LHCN-M2 (cell line): ENCODE results near the gene DAPK3. TPM values are rescaled to one million over a fixed set of nuclear protein-coding genes. Genes with fewer than 3 reads are reported as not detected.
"Not testable (repeated sequence)": the region's sequence is repeated elsewhere in the genome, so short reads cannot be mapped to it uniquely, and the experiment has no call there.

Source experiments
- DNase-seq: peaks from one replicate; pipeline ENCODE4 v3.0.0-alpha.2; 2012; ENCODE audit warnings: low read depth
- total RNA-seq: library from RNA; depleted of rRNA; stranded (reverse); fragments of >200 nt; gene quantifications from 2 replicates; pipeline ENCODE4 v1.2.3, GENCODE V29; 2014

The DAPK3 gene
- total RNA-seq, 1 experiment from 2014 or later, result 150 TPM

DNA sequence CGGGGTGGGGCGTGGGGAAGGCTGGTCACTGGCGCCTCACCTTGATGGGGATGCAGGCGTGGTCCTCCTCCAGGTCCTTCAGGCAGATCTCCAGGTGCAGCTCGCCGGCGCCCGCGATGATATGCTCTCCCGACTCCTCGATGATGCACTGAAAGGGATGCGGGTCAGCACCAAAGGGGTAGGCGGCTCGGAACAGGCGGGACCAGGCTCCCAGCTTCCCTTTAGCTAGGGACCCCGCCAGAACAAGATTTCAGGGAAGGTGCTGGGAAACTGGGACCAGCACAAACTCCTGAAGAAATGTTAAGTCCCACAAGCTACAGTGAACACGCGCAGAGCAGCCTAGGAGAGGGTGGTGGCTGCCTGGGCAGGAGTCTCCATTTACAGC is 8.4 kb upstream of the DAPK3 start:
- DNase-seq, result no peak

DNA sequence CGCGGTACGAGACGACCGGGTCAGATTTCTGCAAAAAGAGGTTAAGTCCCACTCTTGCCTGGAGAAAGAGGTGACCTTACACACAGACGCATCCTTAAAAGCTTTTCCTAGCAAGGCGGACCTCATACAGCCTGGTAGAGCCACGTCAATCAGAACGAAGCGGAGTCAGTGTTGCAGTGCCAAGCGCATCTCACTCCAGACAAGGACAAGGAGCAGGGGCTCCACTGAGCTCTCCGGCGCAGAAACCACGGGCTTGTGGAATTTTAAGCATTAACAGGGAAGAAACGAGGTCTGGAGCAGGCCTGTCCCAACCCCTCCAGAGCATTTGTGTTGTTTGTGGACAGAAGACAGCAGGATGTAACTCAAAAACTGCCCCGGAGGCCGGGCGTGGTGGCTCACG is 7.2 kb upstream of the DAPK3 start:
- no peak for DNase-seq

DNA sequence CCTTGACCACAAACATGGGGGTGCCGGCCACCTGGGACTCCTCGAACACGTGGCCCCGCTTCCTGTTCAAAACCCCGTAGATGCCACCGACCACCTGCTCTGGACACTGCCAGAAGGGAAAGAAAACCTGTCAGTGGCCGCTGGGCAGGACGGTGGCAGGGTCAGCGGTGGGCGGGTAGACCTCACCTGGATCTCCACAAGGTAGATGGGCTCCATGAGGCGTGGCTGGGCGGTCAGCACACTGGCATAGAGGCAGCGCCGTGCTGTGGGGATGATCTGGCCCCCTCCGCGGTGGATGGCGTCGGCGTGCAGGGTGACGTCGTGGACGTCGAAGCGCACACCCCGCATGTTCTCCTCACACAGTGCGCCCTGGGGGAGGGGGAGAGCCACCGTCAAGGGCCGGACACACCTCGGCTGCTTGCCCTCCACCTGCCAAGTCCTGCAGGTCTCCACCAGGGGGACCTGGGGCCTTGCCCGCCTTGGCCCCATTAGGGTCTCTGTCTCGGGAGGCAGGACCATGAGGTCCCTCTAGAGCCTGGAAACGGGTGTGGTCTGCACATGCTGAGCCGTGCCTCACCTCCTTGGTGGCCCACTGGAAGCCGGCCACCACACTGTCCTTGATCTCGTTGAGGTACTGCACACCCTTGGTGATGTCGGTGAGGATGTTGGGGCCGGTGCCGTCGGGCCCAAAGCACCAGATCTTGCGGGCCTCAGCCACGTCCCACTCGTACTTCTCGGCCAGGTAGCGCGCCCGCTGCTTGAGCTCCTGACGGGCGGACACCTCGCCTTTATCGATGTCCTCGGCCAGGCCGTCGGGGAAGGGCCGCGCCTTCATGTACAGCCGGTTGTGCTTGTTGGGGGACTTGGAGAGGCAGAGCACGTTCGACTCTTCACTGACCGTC is 6.6 kb upstream of the DAPK3 start:
- no peak for DNase-seq

DNA sequence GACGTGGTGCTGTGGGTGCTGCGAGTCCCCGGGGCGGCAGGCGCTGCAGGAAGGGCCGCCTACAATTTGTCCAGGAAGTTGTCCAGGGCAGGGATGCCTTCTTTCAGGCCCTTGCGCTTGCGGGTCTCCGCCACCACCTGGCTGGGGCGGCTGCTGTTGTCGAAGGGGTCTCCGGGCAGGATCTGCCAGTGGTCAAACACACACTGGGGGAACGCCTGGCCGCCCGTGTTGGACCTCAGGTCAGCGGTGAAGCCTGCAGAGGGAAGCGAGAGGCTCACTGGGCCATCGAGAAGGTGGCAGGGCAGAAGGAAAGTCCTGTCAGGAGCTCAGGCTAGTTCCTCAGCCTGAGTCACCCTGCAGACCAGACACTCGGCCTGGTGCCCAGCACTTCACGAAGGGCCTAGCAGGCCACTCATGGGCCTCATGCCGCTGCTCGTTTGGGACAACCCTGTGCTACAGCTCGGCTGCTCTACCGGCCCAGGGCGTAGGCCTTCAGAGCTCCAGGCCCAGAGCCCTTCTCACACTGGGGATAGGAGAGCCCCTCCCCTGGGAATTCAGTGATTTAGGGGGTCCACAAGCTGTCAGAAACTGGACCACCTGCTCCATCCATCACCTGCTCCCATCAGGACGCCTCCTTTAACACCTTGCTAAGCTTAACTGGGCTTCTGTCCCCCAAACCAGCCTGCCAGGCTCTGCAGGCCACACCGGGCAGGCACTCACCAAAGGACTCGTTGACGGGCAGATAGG is 5.8 kb upstream of the DAPK3 start:
- DNase-seq, result peak; percentile 81

DNA sequence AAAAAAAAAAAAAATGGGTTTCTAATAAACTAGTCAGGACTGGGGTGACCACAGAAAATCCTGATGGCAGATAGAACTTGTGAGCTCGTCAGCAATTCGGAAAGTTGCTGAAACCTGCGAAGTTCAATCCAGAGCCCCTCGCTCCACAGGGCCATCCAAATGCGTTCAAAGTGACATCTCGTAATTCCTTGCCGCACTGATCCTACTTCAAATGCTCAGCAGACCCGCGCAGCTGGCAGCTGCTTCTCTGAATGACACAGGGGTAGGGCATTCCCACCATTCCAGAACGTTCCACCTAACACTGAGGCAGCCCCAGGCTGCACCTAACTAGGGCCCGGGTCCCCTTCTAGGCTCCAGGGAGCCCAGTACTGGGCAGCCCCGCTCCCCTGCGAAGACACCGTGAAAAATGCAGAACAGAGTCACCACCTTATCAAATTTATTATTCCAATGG is 4.8 kb upstream of the DAPK3 start:
- DNase-seq, result no peak

DNA sequence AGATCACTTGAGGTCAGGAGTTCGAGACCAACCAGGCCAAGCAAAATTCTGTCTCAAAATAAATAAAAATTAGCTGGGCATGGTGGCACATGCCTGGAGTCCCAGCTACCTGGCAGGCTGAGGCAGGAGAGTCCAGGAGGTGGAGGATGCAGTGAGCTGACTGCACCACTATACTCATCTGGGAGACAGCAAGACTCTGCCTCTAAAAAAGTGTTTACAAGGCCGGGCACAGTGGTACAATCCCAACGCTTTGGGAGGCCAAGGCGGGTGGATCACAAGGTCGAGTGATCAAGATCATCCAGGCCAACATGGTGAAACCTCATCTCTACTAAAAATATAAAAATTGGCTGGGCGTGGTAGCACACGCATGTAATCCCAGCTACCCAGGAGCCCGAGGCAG is 4.2 kb upstream of the DAPK3 start:
- no peak for DNase-seq

DNA sequence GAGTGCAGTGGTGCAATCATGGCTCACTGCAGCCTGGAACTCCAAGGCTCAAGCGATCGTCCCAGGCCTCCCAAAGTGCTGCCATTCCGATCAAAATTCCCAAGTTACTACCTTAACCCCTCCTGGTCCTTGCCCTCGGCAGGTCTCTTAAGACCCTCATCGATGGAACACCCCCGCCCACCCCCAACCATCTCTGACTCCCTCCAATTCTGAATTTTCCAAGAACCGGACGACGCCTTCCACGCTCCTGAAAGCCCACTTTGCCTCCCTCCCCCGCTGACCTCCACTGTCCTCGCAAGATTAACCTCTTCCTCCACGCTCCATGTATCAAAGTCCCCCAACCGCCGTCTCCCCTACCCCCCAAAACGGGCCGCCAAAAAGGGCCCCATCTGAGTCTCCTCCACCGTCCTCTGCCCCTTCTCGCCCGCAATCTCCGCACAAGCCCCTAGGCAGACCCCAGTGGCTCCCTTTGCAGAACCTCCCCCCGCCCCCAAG is 539 bp downstream of the DAPK3 start:
- DNase-seq, result no peak

DNA sequence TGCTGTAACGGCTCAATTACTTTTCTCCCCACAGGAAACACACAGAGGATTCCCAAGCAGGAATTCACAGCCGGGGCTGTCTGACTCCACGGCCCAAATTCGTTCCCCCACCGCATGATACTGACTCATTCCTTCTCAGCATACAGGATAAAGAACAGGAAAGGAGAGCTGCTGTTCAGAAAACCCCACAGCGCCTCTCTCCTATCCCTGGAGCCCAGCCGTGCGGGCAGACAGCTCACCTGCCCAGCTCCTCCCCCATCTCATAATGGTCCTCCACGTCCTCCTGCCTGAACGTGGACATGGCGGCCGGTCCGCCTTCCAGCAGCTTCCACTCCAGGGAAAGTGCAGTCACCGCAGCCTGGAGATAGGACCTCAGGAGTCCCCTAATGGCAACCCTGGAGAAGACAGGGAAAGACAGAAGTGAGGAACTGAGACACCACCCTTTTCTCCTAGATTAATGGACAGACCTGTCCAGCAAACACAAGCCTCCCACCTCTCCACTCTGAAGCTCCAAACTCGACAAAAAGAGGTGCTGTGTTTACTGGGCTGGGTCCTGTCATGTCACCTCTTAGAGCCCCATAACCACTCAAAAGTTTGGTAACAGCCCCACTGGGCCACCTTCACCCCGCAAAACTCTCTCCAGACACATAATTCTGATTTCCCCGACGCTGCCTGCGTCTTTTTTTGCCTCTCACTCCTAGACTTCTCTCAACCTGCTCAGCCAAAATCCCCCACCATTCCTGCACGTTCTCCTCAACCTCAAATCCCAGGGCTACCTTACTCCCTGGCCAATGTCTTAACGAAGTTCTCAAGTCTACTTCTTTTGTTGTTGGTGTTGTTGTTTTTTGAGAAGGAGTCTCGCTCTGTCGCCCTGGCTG is 1.2 kb downstream of the DAPK3 start:
- peak; percentile 92 for DNase-seq

DNA sequence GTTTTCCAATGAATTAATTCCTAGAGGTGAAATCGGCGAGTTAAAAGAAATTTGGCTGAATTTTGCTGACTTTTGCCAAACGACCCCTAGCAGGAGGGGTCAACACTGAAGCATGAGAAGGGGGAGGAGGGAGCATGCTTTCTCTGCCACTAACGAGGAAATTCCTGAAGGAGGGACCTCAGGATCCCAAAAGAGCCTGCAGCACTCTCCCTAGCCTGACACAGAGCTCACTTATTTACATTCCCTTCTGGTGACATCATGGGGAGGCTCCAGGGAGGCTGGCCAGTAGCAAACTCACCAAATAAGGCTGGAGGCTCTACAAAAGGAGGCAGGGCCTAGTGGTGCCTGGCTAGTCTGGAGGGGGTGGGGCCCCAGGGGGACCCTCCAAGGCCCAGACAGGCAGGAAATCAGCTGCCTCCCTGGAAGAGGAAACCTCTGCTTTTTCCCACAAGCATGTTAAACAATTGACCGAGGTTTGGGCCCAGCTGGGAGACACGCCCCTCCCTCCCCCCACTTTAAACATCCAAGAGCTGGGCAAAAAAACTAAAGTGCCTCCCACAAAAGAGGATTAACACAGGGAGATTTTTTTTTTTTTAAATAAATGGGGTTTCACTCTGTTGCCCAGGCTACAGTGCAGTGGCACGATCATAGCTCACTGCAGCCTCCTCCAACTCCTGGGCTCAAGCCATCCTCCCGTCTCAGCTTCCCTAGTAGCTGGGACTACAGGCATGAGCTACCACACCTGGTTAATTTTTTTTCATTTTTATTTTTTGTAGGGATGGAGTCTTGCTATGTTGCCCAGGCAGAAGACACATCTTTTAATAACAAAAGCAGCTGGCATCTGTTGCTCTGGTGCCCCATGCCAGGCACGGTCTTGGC is 2.1 kb downstream of the DAPK3 start:
- DNase-seq, result peak; percentile 98

DNA sequence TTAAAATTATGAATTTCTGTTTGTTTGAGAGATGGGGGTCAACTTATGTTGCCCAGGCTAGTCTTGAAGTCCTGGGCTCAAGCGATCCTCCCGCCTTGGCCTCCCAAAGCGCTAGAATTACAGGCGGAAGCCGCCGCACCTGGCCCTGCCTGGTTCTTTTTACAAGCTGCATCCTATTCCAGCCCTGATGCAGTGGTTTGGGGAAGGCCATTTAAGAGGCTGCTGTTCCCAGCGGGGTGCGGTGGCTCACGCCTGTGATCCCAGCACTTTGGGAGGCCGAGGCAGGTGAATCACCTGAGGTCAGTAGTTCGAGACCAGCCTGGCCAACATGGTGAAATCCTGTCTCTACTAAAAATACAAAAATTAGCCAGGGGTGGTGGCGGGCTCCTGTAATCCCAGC is 2.9 kb downstream of the DAPK3 start:
- not testable (repeated sequence) for DNase-seq

DNA sequence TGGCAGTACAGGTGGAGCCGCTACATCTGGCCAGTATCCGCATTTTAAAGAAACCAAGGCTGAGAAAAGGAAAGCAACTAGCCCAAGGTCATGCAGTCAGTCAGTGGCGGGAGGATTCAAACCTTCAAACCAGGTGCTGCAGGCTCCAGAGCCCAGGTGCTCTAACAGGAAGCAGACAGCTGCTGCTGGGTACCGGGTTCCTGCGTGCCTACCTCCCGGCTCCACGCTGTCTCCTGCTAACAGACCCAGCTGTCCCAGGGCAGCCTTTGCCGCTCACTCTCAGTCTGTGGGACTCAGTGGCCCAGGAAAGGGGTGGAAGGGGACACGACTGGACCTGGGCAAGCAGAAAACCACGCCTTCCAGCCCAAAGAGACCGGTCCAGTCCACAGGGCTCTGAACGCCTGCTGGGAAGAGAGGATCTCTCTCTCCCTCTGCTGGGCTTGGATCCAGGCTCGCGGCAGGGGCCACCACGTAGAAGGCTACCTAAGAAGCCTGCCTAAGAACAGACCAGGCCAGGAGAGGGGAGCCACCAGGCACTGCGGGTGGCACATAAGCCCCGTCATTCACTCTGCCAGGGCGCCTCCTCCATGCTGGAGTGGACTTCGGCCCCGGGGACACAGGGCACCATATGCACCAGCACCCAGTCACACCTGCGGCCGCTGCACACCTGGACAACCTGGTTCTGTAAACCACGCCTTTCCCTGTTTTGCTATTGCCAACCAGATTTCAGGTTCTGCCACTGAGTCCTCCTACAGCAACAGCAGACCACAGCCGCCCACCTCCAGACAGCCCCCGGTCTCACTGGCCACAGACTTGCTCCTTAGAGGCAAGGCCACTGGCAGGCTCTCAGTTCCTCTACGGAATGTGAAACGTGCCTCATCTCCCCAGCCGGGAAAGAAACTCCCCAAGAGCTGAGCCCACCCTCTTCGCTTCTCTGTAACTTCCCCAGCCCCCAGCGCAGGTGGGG is 4.6 kb downstream of the DAPK3 start:
- no peak for DNase-seq

DNA sequence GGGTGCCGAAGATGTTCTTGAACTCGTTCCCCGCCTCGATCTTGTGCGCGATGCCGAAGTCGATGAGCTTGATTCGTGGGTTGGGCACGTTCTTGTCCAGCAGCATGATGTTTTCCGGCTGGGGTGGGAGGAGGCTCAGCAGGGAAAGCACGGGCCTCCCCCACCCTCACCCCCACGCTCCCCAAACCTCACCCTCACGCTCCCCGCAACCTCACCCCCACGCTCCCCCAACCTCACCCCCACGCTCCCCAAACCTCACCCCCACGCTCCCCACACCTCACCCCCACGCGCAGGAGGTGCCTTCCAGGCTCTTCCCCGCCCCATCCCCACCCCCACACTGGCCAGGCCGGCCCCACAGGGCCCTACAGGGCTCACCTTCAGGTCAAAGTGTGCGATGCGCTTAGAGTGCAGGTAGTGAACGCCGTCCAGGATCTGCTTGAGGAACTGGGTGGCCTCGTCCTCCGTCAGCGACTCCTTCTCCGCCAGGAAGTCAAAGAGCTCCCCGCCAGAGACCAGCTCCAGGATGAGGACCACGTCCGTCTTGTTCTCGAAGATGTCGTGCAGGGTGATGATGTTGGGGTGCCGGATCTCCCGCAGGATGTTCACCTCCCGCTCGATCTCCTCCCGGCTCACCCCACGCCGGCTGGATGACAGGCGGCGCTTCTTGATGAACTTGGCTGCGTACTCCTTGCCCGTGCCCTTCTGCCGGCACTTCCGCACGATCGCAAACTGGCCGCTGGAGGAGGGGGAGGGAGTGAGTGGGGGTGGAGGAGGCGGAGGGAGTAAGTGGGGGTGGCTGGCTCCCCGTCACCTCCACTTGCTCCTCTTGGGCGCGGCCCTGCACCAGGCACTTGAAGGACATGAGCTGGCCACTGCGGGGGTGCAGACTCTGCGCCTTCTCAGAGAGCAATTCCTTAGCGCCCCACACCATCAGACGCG is 6.4 kb downstream of the DAPK3 start:
- DNase-seq, result no peak

DNA sequence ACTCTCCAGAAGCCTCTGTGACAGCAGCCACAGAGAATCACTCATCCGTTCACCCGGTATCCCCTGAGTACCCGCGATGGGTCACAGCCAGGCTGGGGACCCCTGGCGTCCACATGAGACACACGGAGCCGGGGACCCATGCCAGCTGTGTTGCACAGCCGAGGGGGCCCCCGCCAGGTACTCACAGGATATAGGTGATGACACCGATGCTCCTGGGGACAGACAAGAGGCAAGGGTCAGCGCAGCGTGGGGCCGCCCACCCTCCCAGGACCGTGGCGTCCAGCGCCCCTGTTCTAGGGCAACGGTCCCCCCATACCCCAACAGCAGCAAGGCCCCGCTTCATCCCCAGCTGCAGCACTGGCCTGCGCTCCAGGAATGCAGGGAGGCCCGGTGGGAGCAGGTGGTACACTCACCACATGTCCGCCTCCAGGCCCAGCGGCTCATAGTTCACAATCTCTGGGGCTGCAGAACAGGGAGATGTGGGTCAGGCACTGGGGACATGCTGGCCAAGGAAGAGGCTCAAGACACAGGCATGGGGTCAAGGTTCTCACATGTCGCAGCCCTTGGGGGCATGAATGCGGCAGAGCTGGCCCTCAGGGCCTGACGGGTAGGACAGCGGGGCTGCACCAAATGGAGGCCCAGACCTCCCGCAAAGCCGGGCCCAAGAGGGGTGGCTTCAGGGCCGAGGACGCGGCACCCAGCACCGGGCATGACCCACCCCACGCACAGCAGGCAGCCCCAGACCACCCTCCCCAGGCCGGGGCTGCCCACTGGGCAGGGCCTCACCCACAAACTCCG is 7.2 kb downstream of the DAPK3 start:
- DNase-seq, result no peak

DNA sequence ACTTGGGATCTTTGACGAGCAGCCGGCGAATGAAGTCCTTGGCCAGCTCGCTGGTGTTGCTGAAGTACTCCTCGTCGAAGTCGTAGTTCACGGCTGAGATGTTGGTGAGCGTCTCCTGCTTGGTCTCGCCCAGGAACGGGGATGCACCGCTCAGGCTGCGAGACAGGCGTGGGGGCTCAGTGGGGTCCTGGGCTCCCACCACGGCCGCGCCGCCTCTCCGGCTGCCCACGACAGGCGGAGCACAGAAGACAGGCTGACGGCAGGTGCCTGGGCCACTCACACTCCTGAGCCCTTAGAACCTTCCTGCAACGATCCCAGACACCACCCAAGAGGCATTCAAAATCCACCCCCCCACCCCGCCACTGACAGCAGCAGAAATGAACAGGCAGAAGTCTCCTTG is 9.9 kb downstream of the DAPK3 start:
- no peak for DNase-seq

DNA sequence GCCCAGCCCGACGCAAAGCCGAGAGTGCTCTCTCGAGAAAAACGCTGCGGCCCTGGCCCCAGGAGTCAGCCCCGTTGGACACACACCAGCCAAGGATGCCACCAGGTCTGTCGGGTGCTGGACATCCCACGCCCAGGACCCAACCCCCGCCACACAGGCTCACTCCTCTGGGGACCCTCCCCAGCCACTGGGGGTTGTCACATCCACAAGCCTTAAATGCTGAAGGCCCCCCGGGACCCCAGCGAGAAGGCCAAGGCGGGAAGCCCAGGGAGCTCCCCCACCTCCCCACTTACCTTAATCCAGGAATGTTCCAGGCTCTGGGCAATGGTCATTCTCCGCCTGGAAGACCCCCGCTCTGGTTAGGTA is 11.2 kb downstream of the DAPK3 start:
- DNase-seq, result no peak

DNA sequence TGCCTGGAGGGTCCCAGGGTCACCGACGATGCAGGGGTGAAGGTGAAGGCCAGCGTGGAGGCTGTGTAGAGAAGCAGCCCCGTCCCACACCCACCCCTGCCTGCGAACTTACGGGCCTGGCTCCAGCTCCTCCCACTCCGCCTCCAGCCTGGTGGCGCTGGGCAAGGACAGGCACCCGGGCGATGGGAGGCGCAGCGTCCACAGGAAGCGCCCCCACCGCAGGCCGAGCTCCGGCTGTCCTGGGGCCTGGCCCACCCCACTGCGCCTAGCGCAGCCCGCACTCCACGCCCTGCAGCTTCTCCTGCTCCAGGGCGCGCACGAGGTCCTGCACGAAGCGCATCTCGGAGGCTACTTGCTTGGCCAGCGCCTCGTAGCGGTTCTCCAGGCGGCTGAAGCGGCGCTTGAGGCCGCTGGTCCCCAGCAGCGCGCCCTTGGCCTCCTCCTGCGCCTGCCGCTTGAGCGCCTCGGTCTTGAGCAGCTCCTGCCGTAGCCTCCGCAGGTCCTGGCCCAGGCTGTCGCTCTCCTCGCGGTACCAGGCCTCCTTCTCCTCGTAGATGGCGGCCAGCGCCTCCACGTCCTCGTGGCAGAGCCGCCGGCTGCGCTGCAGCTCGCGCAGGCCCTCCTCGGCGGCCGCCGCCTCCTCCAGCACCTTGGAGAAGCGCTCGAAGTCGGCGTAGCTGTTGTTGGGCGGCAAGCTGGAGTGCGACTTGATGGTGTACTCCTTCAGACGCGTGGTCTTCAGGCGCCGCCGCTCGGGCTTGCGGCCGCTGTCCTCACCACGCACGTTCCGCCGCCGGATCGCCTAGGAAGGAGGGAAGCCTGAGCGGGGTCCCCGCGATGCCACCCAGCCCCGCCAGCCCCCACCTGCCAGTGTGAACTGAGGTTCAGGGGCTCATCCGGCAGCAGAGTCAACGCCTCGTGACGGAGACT is 11.8 kb downstream of the DAPK3 start:
- no peak for DNase-seq
